NCI-H82 (cell line): ENCODE results near the gene GSE1.
A peak's percentile ranks its signal among the peaks of the same experiment; 100 is the strongest.

Experiments
- DNase-seq: peaks from one replicate; lab custom pipeline; 2025; lab: John Stamatoyannopoulos, UW

GSE1 gene

GRCh38 chr16:85631802-85632393 is 18.8 kb downstream of the GSE1 start:
- DNase-seq, result no peak

- no peak for DNase-seq
These were observed 19.8 kb downstream of the GSE1 start for GRCh38 chr16:85632709-85633437.

- DNase-seq, result no peak
These were observed 20.3 kb downstream of the GSE1 start for GRCh38 chr16:85633438-85633743.

- no peak for DNase-seq
These were observed 20.8 kb downstream of the GSE1 start for GRCh38 chr16:85633888-85634287.

GRCh38 chr16:85634747-85635544 is 21.8 kb downstream of the GSE1 start:
- peak; percentile 51 for DNase-seq

GRCh38 chr16:85635545-85636140 is 22.5 kb downstream of the GSE1 start:
- DNase-seq, result no peak

GRCh38 chr16:85636234-85636812 is 23.2 kb downstream of the GSE1 start:
- DNase-seq, result no peak

- no peak for DNase-seq
These were observed 24.1 kb downstream of the GSE1 start for GRCh38 chr16:85637061-85637807.

GRCh38 chr16:85637808-85638647 is 24.9 kb downstream of the GSE1 start:
- DNase-seq, result no peak

GRCh38 chr16:85638695-85639409 is 25.7 kb downstream of the GSE1 start:
- DNase-seq, result no peak

- DNase-seq, result no peak
These were observed 26.6 kb downstream of the GSE1 start for GRCh38 chr16:85639529-85640253.

- no peak for DNase-seq
These were observed 27.1 kb downstream of the GSE1 start for GRCh38 chr16:85640254-85640558.

- no peak for DNase-seq
These were observed 27.5 kb downstream of the GSE1 start for GRCh38 chr16:85640585-85640984.

GRCh38 chr16:85641305-85641704 is 28.2 kb downstream of the GSE1 start:
- no peak for DNase-seq

- no peak for DNase-seq
These were observed 28.7 kb downstream of the GSE1 start for GRCh38 chr16:85641776-85642176.

- peak; percentile 66 for DNase-seq
These were observed 29.7 kb downstream of the GSE1 start for GRCh38 chr16:85642762-85643358.

- DNase-seq, result no peak
These were observed 30.5 kb downstream of the GSE1 start for GRCh38 chr16:85643631-85644030.

GRCh38 chr16:85644093-85644712 is 31.1 kb downstream of the GSE1 start:
- DNase-seq, result no peak
